Measurements from ENCODE around the gene ARNT2.

Gene ARNT2

GRCh38 chr15:80601256-80601655 is 197.1 kb downstream of the ARNT2 start:
- no peak for ATAC-seq
- TF ChIP-seq ARNTL (CRISPR knock-in tag; IDR thresholded peaks at IDR 0.05; ENCODE audit: borderline replicate concordance, low read depth) (no peak), BACH2 (CRISPR knock-in tag; IDR thresholded peaks at IDR 0.05; ENCODE audit: borderline replicate concordance) (no peak), SNAI2 (CRISPR knock-in tag; IDR thresholded peaks at IDR 0.05) (no peak), CREB5 (CRISPR knock-in tag; IDR thresholded peaks at IDR 0.05; ENCODE audit: low read depth) (no peak), TSHZ2 (CRISPR knock-in tag; IDR thresholded peaks at IDR 0.05) (no peak), GLIS3 (CRISPR knock-in tag; IDR thresholded peaks at IDR 0.05) (no peak), ISL1 (CRISPR knock-in tag; IDR thresholded peaks at IDR 0.05) (no peak), OSR1 (CRISPR knock-in tag; IDR thresholded peaks at IDR 0.05) (no peak), PATZ1 (CRISPR knock-in tag; IDR thresholded peaks at IDR 0.05; ENCODE audit: borderline replicate concordance) (no peak), ZNF565 (CRISPR knock-in tag; conservative IDR thresholded peaks at IDR 0.05; ENCODE audit: low read depth) (no peak), ZC3H10 (CRISPR knock-in tag; IDR thresholded peaks at IDR 0.05) (no peak), ZFP30 (CRISPR knock-in tag; IDR thresholded peaks at IDR 0.05) (no peak), TOX (CRISPR knock-in tag; IDR thresholded peaks at IDR 0.05; ENCODE audit: borderline replicate concordance) (no peak), ZNF70 (CRISPR knock-in tag; IDR thresholded peaks at IDR 0.05) (no peak), TCF4 (CRISPR knock-in tag; IDR thresholded peaks at IDR 0.05; ENCODE audit: borderline replicate concordance) (no peak), ZFP3 (CRISPR knock-in tag; IDR thresholded peaks at IDR 0.05) (no peak), PPARA (CRISPR knock-in tag; IDR thresholded peaks at IDR 0.05; ENCODE audit: borderline replicate concordance) (no peak), POU6F1 (CRISPR knock-in tag; IDR thresholded peaks at IDR 0.05; ENCODE audit: borderline replicate concordance, low read depth) (no peak), ZNF8 (CRISPR knock-in tag; IDR thresholded peaks at IDR 0.05) (no peak)

- TF ChIP-seq ZNF565 (CRISPR knock-in tag; conservative IDR thresholded peaks at IDR 0.05; ENCODE audit: low read depth) (no peak), CSRNP3 (CRISPR knock-in tag; IDR thresholded peaks at IDR 0.05) (no peak), CREB5 (CRISPR knock-in tag; IDR thresholded peaks at IDR 0.05; ENCODE audit: low read depth) (no peak), SNAI2 (CRISPR knock-in tag; IDR thresholded peaks at IDR 0.05) (no peak)
- no peak for ATAC-seq
Observed at GRCh38 chr15:80604583-80605575, 200.7 kb downstream of the ARNT2 start.
